Daoy (cell line): Measurements from ENCODE around the gene TEX13B. TPM values are rescaled to one million over a fixed set of nuclear protein-coding genes. Genes with fewer than 3 reads are reported as not detected.
"Not testable (repeated sequence)": the region's sequence is repeated elsewhere in the genome, so short reads cannot be mapped to it uniquely, and the experiment has no call there.

ENCODE experiments used
- DNase-seq: peaks from one replicate; pipeline ENCODE4 v3.0.0-alpha.2; 2015; ENCODE audit warnings: low read depth
- total RNA-seq: library from RNA; depleted of rRNA; stranded (reverse); fragments of >200 nt; shearing (Covaris generic); gene quantifications from 2 replicates; pipeline ENCODE4 v1.2.3, GENCODE V29; 2014; rRNA removed

Gene TEX13B
- not detected in 2 replicates for total RNA-seq

- DNase-seq: no peak
Measured at GRCh38 chrX:107982356-107982755, at the start of gene TEX13B. Gene TEX13B (minus strand): TSS chrX:107982370. CDS start chrX:107982127, 243 bp downstream.

GRCh38 chrX:108029928-108030711 lies 48.0 kb upstream of the TEX13B start:
- DNase-seq: no peak

GRCh38 chrX:108028854-108029253 lies 46.7 kb upstream of the TEX13B start:
- no peak for DNase-seq

- no peak for DNase-seq
Measured at GRCh38 chrX:108025954-108026600, 43.9 kb upstream of the TEX13B start.

GRCh38 chrX:108025376-108025775 lies 43.2 kb upstream of the TEX13B start:
- no peak for DNase-seq

- no peak for DNase-seq
Measured at GRCh38 chrX:108022491-108023089, 40.4 kb upstream of the TEX13B start.

- peak; percentile 7 for DNase-seq
Measured at GRCh38 chrX:108020631-108021030, 38.5 kb upstream of the TEX13B start.

GRCh38 chrX:108019382-108019875 lies 37.3 kb upstream of the TEX13B start:
- no peak for DNase-seq

- DNase-seq: no peak
Measured at GRCh38 chrX:108018656-108019381, 36.6 kb upstream of the TEX13B start.

GRCh38 chrX:108001218-108001814 lies 19.1 kb upstream of the TEX13B start:
- DNase-seq: peak; percentile 27

- DNase-seq: no peak
Measured at GRCh38 chrX:108000751-108001150, 18.6 kb upstream of the TEX13B start.

GRCh38 chrX:107996124-107996523 lies 14.0 kb upstream of the TEX13B start:
- no peak for DNase-seq

GRCh38 chrX:107985033-107985432 lies 2.9 kb upstream of the TEX13B start:
- DNase-seq: no peak

- no peak for DNase-seq
Measured at GRCh38 chrX:107979534-107979933, 2.6 kb downstream of the TEX13B start.

- DNase-seq: peak; percentile 3
Measured at GRCh38 chrX:107978707-107979307, 3.4 kb downstream of the TEX13B start.

- no peak for DNase-seq
Measured at GRCh38 chrX:107978071-107978470, 4.1 kb downstream of the TEX13B start.

- no peak for DNase-seq
Measured at GRCh38 chrX:107971636-107972035, 10.5 kb downstream of the TEX13B start.

GRCh38 chrX:107970073-107970472 lies 12.1 kb downstream of the TEX13B start:
- no peak for DNase-seq

GRCh38 chrX:107968623-107969022 lies 13.5 kb downstream of the TEX13B start:
- DNase-seq: no peak

- not testable (repeated sequence) for DNase-seq
Measured at GRCh38 chrX:107955337-107955736, 26.8 kb downstream of the TEX13B start.

GRCh38 chrX:107940095-107940494 lies 42.1 kb downstream of the TEX13B start:
- peak; percentile 6 for DNase-seq
